ENCODE data around the gene KANSL1.

DNA sequence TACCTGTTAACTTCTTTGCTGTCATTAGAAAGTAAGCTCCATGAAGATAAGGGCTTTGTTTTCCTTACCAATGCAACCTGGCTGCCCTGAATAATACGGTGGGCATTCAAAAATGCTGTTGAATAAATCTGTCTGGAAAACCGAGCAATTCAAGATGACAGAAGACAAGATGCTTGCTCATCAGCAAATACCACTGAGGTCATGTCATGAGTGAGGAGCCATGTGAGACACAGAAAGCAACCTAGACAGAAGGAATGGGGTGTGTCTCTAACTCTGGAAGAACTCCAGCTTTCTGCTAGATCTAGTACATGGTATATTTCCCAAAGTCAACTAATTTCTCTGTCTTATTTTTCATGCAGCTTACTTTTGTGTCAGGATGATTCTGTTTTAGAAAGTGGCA lies 130.0 kb downstream of the KANSL1 start:
- TF ChIP-seq POLR2A (IDR thresholded peaks at IDR 0.05) (no peak), POLR2AphosphoS5 (IDR thresholded peaks at IDR 0.05) (no peak)
- TF ChIP-seq, protein P1, sequence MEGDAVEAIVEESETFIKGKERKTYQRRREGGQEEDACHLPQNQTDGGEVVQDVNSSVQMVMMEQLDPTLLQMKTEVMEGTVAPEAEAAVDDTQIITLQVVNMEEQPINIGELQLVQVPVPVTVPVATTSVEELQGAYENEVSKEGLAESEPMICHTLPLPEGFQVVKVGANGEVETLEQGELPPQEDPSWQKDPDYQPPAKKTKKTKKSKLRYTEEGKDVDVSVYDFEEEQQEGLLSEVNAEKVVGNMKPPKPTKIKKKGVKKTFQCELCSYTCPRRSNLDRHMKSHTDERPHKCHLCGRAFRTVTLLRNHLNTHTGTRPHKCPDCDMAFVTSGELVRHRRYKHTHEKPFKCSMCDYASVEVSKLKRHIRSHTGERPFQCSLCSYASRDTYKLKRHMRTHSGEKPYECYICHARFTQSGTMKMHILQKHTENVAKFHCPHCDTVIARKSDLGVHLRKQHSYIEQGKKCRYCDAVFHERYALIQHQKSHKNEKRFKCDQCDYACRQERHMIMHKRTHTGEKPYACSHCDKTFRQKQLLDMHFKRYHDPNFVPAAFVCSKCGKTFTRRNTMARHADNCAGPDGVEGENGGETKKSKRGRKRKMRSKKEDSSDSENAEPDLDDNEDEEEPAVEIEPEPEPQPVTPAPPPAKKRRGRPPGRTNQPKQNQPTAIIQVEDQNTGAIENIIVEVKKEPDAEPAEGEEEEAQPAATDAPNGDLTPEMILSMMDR (IDR thresholded peaks at IDR 0.05), result no peak

All from gastroesophageal sphincter (tissue), 3 donors.